Measurements from ENCODE around the gene RCOR2.

GRCh38 chr11:63912678-63913077 lies 4.3 kb downstream of the RCOR2 start:
- TF ChIP-seq CTCF (conservative IDR thresholded peaks at IDR 0.05) (no peak), EZH2 (IDR thresholded peaks at IDR 0.05; ENCODE audit: low read depth) (no peak)
